Esophagus muscularis mucosa (tissue), 4 donors: ENCODE measurements around the gene HOXC5. TPM values are rescaled to one million over a fixed set of nuclear protein-coding genes. Genes with fewer than 3 reads are reported as not detected.

Experiments used
- DNase-seq: peaks from one replicate; pipeline ENCODE4 v3.0.0-alpha.2; 2017; ENCODE audit errors: extremely low spot score
- H3K27ac ChIP-seq, 4 donors: fragments of 200-600 bp; sonication (generic); replicated peaks in 1 of 4; 1 replicate in 3 of 4; 2 replicates in 1 of 4; pipeline ENCODE4 v1.5.1; 2016 to 2019; ENCODE audit warnings: mild to moderate bottlenecking in 1 of 4
- H3K27me3 ChIP-seq, 4 donors: fragments of 200-600 bp; sonication (generic); one replicate each; pipeline versions ENCODE4 v1.5.1 to v1.6.0; 2016 to 2019
- H3K36me3 ChIP-seq, 4 donors: fragments of 200-600 bp; sonication (generic); one replicate each; pipeline ENCODE4 v1.5.1; 2016 to 2019
- H3K4me1 ChIP-seq, 4 donors: fragments of 200-600 bp; sonication (generic); one replicate each; pipeline ENCODE4 v1.5.1; 2016 to 2019
- H3K4me3 ChIP-seq, 4 donors: fragments of 200-600 bp; sonication (generic); 1 replicate in 2 of 4; 2 replicates in 2 of 4; pipeline ENCODE4 v1.5.1; 2016 to 2019; ENCODE audit warnings: mild to moderate bottlenecking in 4 of 4, moderate library complexity in 1 of 4
- H3K9me3 ChIP-seq, 4 donors: fragments of 200-600 bp; sonication (generic); 1 replicate in 3 of 4; 2 replicates in 1 of 4; pipeline ENCODE4 v1.5.1; 2016 to 2019
- EP300 ChIP-seq: sonication (generic); formaldehyde crosslinking; IDR thresholded peaks from one replicate; pipeline ENCODE4 v1.6.1; 2017; ENCODE audit warnings: antibody characterized with exemption
- POLR2A ChIP-seq: fragments of 450-650 bp; IDR thresholded peaks from one replicate; pipeline ENCODE4 v1.6.1; 2017; ENCODE audit warnings: antibody characterized with exemption, moderate library complexity, mild to moderate bottlenecking, low read depth
- POLR2AphosphoS5 ChIP-seq, 2 donors: sonication (generic); formaldehyde crosslinking; IDR thresholded peaks; one replicate each; pipeline ENCODE4 v1.6.1; 2017; ENCODE audit warnings: antibody characterized with exemption in 2 of 2
- WGBS: methylation state at CpG from one replicate; pipeline ENCODE4 v1.1.5; 2018; 5-methylcytosine and 5-hydroxymethylcytosine counted together
- intact Hi-C: fragments of 100-400 bp; cut with DNase I; formaldehyde crosslinking; loops from one replicate; pipeline ENCODE4 v1.15.1; 2023
- total RNA-seq, 4 donors: library from RNA; depleted of rRNA; stranded (reverse); fragments of >200 nt; gene quantifications; one replicate each; pipeline versions ENCODE4 v1.1.0 to v1.2.1, GENCODE V29; 2016
- TF ChIP-seq, protein P1 (sequence below), 3 experiments: fragments of 200-600 bp in 2 of 3; fragments of 450-650 bp in 1 of 3; sonication (generic) in 2 of 3; IDR thresholded peaks; one replicate each; pipeline ENCODE4 v1.5.1; 2017 to 2019; ENCODE audit warnings: antibody characterized with exemption in 3 of 3, mild to moderate bottlenecking in 2 of 3, moderate library complexity in 1 of 3

HOXC5 gene
- total RNA-seq, 4 donors from 2014 or later = 0.83 to 2.0 TPM; not detected in 2

GRCh38 chr12:53985692-53985993 is 47.2 kb upstream of the HOXC5 start:
- H3K9me3 ChIP-seq = no peaks in the 10 kb centered on the region
- H3K27ac ChIP-seq = no peak overlapping the region
- H3K36me3 ChIP-seq = no peaks in the 10 kb centered on the region
- intact Hi-C loops = no loop called here
- H3K4me3 ChIP-seq = peak overlapping the region; percentile 15 to 39 (median 30)
- no peak for DNase-seq
- H3K4me1 ChIP-seq = peaks cover 19 to 36% (median 29%) of the 10 kb centered on the region in 4 donors
- WGBS = 10% methylated on average over 13 of the region's 21 CpGs
- no peak for TF ChIP-seq POLR2AphosphoS5 (IDR thresholded peaks at IDR 0.05)
- no peak for TF ChIP-seq POLR2A
- TF ChIP-seq EP300 = no peak
- TF ChIP-seq, protein P1, sequence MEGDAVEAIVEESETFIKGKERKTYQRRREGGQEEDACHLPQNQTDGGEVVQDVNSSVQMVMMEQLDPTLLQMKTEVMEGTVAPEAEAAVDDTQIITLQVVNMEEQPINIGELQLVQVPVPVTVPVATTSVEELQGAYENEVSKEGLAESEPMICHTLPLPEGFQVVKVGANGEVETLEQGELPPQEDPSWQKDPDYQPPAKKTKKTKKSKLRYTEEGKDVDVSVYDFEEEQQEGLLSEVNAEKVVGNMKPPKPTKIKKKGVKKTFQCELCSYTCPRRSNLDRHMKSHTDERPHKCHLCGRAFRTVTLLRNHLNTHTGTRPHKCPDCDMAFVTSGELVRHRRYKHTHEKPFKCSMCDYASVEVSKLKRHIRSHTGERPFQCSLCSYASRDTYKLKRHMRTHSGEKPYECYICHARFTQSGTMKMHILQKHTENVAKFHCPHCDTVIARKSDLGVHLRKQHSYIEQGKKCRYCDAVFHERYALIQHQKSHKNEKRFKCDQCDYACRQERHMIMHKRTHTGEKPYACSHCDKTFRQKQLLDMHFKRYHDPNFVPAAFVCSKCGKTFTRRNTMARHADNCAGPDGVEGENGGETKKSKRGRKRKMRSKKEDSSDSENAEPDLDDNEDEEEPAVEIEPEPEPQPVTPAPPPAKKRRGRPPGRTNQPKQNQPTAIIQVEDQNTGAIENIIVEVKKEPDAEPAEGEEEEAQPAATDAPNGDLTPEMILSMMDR (IDR thresholded peaks at IDR 0.05) = no peak
- H3K27me3 ChIP-seq = peaks cover 21 to 100% (median 93%) of the 10 kb centered on the region in 4 donors

- Histone ChIP-seq H3K9me3 (no peaks in the 10 kb centered on the region), H3K27ac (no peak overlapping the region), H3K4me3 (peak overlapping the region; percentile 15 to 39 (median 30)), H3K27me3 (peaks cover 21 to 100% (median 96%) of the 10 kb centered on the region in 4 donors), H3K36me3 (no peaks in the 10 kb centered on the region), H3K4me1 (peaks cover 19 to 39% (median 29%) of the 10 kb centered on the region in 4 donors)
- 7% methylated on average over 27 of the region's 50 CpGs for WGBS
- intact Hi-C loops = no loop called here
- TF ChIP-seq, protein P1 (IDR thresholded peaks at IDR 0.05) = no peak
- TF ChIP-seq POLR2A (no peak), EP300 (no peak), POLR2AphosphoS5 (IDR thresholded peaks at IDR 0.05) (no peak)
- DNase-seq = no peak
These were observed 46.7 kb upstream of the HOXC5 start for GRCh38 chr12:53985994-53986685.

- Histone ChIP-seq H3K4me3 (peak overlapping the region in 1 of 4 donors; percentile 31), H3K9me3 (no peaks in the 10 kb centered on the region), H3K27me3 (peaks cover 26 to 100% (median 97%) of the 10 kb centered on the region in 4 donors), H3K27ac (no peak overlapping the region), H3K36me3 (no peaks in the 10 kb centered on the region), H3K4me1 (peaks cover 19 to 39% (median 29%) of the 10 kb centered on the region in 4 donors)
- no peak for DNase-seq
- TF ChIP-seq, protein P1 (IDR thresholded peaks at IDR 0.05) = no peak
- TF ChIP-seq POLR2AphosphoS5 (IDR thresholded peaks at IDR 0.05) (no peak), EP300 (no peak), POLR2A (no peak)
- WGBS = 13% methylated on average over 11 of the region's 21 CpGs
- intact Hi-C loops = no loop called here
These were observed 46.0 kb upstream of the HOXC5 start for GRCh38 chr12:53986686-53987483.

- peaks cover 19 to 39% (median 29%) of the 10 kb centered on the region in 4 donors for H3K4me1 ChIP-seq
- intact Hi-C loops = no loop called here
- no peak for DNase-seq
- TF ChIP-seq POLR2AphosphoS5 (IDR thresholded peaks at IDR 0.05) (no peak), POLR2A (no peak), EP300 (no peak)
- TF ChIP-seq, protein P1 (IDR thresholded peaks at IDR 0.05) = no peak
- H3K27ac ChIP-seq = no peak overlapping the region
- 18% methylated on average over 4 of the region's 4 CpGs for WGBS
- peaks cover 23 to 100% (median 98%) of the 10 kb centered on the region in 4 donors for H3K27me3 ChIP-seq
- H3K36me3 ChIP-seq = no peaks in the 10 kb centered on the region
- H3K9me3 ChIP-seq = no peaks in the 10 kb centered on the region
- H3K4me3 ChIP-seq = no peak overlapping the region
These were observed 45.0 kb upstream of the HOXC5 start for GRCh38 chr12:53987787-53988230.
